SK-N-SH (cell line): ENCODE results near the gene AQP1. TPM values are rescaled to one million over a fixed set of nuclear protein-coding genes. Genes with fewer than 3 reads are reported as not detected.

ENCODE experiments used
- CTCF ChIA-PET: fragments of 300-600, 350-600 bp; formaldehyde crosslinking; extraction: SDS; loops from one replicate; lab custom pipeline; 2021; lab: Yijun Ruan, JAX
- POLR2A ChIA-PET: fragments of 350-600 bp; sonication (Branson Sonifier 250); formaldehyde crosslinking; extraction: SDS; loops from one replicate; lab custom pipeline; 2020; ENCODE audit warnings: antibody characterized with exemption, inconsistent platforms; lab: Yijun Ruan, JAX
- DNase-seq: peaks from one replicate; pipeline ENCODE4 v3.0.0; 2012
- H2AFZ ChIP-seq: fragments of 200-600 bp; sonication (generic); 2 replicates; pipeline ENCODE4 v1.8.1; 2016; ENCODE audit warnings: antibody characterized with exemption, mild to moderate bottlenecking, low read depth
- H3F3A ChIP-seq: fragments of 200-600 bp; sonication (generic); replicated peaks from 2 replicates; pipeline ENCODE3; 2016; ENCODE audit warnings: antibody characterized with exemption, mild to moderate bottlenecking; ENCODE audit not compliant: insufficient read depth
- H3K27ac ChIP-seq, 2 experiments: fragments of 200-500 bp in 1 of 2; fragments of 200-600 bp in 1 of 2; sonication (Bioruptor generic) in 1 of 2; sonication (generic), shearing (Covaris generic) in 1 of 2; 2 replicates each; pipeline versions ENCODE4 v1.5.1 to v1.6.1; 2014 to 2016; ENCODE audit warnings: low read depth in 2 of 2, inconsistent platforms in 1 of 2, low read length in 1 of 2, mild to moderate bottlenecking in 1 of 2, mixed read lengths in 1 of 2
- H3K27me3 ChIP-seq: fragments of 200-600 bp; sonication (generic), shearing (Covaris generic); 2 replicates; pipeline ENCODE4 v1.6.1; 2016; ENCODE audit warnings: mixed run types; ENCODE audit not compliant: insufficient read depth
- H3K36me3 ChIP-seq, 2 experiments: fragments of 200-500 bp in 1 of 2; fragments of 200-600 bp in 1 of 2; sonication (Bioruptor generic) in 1 of 2; sonication (generic) in 1 of 2; replicated peaks in 1 of 2; 2 replicates each; pipeline versions ENCODE3 to v1.5.1; 2014 to 2016; ENCODE audit warnings: low read length in 1 of 2, mild to moderate bottlenecking in 1 of 2; ENCODE audit not compliant: insufficient read depth in 2 of 2, control insufficient read depth in 1 of 2
- H3K4me1 ChIP-seq, 2 experiments: fragments of 200-500 bp in 1 of 2; fragments of 200-600 bp in 1 of 2; sonication (Bioruptor generic) in 1 of 2; sonication (generic), shearing (Covaris generic) in 1 of 2; 2 replicates each; pipeline versions ENCODE4 v1.5.1 to v1.6.1; 2014 to 2016; ENCODE audit warnings: low read depth in 1 of 2, low read length in 1 of 2, mixed run types in 1 of 2; ENCODE audit not compliant: insufficient read depth in 2 of 2, control insufficient read depth in 1 of 2
- H3K4me2 ChIP-seq: fragments of 200-600 bp; sonication (generic), shearing (Covaris generic); 2 replicates; pipeline ENCODE4 v1.6.1; 2017; ENCODE audit warnings: mixed run types
- H3K4me3 ChIP-seq, 2 experiments: fragments of 200-500 bp in 1 of 2; fragments of 200-600 bp in 1 of 2; sonication (Bioruptor generic) in 1 of 2; sonication (generic), shearing (Covaris generic) in 1 of 2; 2 replicates each; pipeline versions ENCODE4 v1.5.1 to v1.8.1; 2014 to 2016; ENCODE audit warnings: low read depth in 2 of 2, inconsistent platforms in 1 of 2, low read length in 1 of 2, mild to moderate bottlenecking in 1 of 2, mixed read lengths in 1 of 2, moderate library complexity in 1 of 2
- H3K79me2 ChIP-seq: fragments of 200-600 bp; sonication (generic); 2 replicates; pipeline ENCODE4 v1.8.1; 2017; ENCODE audit warnings: mild to moderate bottlenecking; ENCODE audit not compliant: insufficient read depth
- H3K9ac ChIP-seq: fragments of 200-600 bp; sonication (generic); 2 replicates; pipeline ENCODE4 v1.6.1; 2017; ENCODE audit warnings: mixed run types
- H3K9me2 ChIP-seq: fragments of 200-600 bp; sonication (generic); 2 replicates; pipeline ENCODE4 v1.6.1; 2017; ENCODE audit warnings: mixed run types
- H3K9me3 ChIP-seq: fragments of 200-600 bp; sonication (generic); 2 replicates; pipeline ENCODE4 v1.6.1; 2017; ENCODE audit warnings: mixed run types, mild to moderate bottlenecking, moderate library complexity
- H4K20me1 ChIP-seq: fragments of 200-600 bp; sonication (generic); 2 replicates; pipeline ENCODE4 v1.6.1; 2017; ENCODE audit warnings: mild to moderate bottlenecking, mixed run types; ENCODE audit not compliant: insufficient read depth
- ELF1 ChIP-seq: IDR thresholded peaks from 2 replicates; pipeline ENCODE4 v1.4.0; 2012
- EP300 ChIP-seq, 2 experiments: IDR thresholded peaks; 2 replicates each; pipeline versions ENCODE4 v1.4.0 to v1.6.1; 2012; ENCODE audit warnings: borderline replicate concordance in 1 of 2, low read depth in 1 of 2, low read length in 1 of 2
- EZH2phosphoT487 ChIP-seq: fragments of 200-600 bp; sonication (generic); IDR thresholded peaks from 2 replicates; pipeline ENCODE4 v1.6.1; 2017; ENCODE audit warnings: low read depth, mixed run types, mild to moderate bottlenecking, antibody characterized with exemption, moderate library complexity, borderline replicate concordance
- FOSL2 ChIP-seq: IDR thresholded peaks from 2 replicates; pipeline ENCODE4 v1.4.0; 2012; ENCODE audit warnings: low read depth, mild to moderate bottlenecking, moderate library complexity, borderline replicate concordance
- IRF3 ChIP-seq: fragments of 150-350 bp; IDR thresholded peaks from 2 replicates; pipeline ENCODE4 v1.6.1; 2016; ENCODE audit warnings: mild to moderate bottlenecking, low read depth, low read length
- JUND ChIP-seq: IDR thresholded peaks from 2 replicates; pipeline ENCODE4 v1.4.0; 2012
- NFIC ChIP-seq: IDR thresholded peaks from 2 replicates; pipeline ENCODE4 v1.4.0; 2012; ENCODE audit warnings: borderline replicate concordance
- RAD21 ChIP-seq: IDR thresholded peaks from 2 replicates; pipeline ENCODE4 v1.6.1; 2012; ENCODE audit warnings: mild to moderate bottlenecking, low read length
- RCOR1 ChIP-seq: fragments of 150-350 bp; IDR thresholded peaks from 2 replicates; pipeline ENCODE4 v1.6.1; 2017; ENCODE audit warnings: antibody characterized with exemption, low read length
- SIN3A ChIP-seq: IDR thresholded peaks from 2 replicates; pipeline ENCODE4 v1.6.1; 2012; ENCODE audit warnings: low read depth, mild to moderate bottlenecking, low read length, moderate library complexity, borderline replicate concordance
- SMC3 ChIP-seq: IDR thresholded peaks from 2 replicates; pipeline ENCODE4 v1.6.1; 2012; ENCODE audit warnings: low read depth, low read length, improper control_type of control experiment
- TAF1 ChIP-seq: IDR thresholded peaks from 2 replicates; pipeline ENCODE4 v1.6.1; 2012; ENCODE audit warnings: low read depth, mild to moderate bottlenecking, low read length, moderate library complexity, borderline replicate concordance
- TCF12 ChIP-seq: IDR thresholded peaks from 2 replicates; pipeline ENCODE4 v1.4.0; 2012
- TEAD4 ChIP-seq: IDR thresholded peaks from 2 replicates; pipeline ENCODE4 v1.4.0; 2012; ENCODE audit warnings: mild to moderate bottlenecking, borderline replicate concordance; ENCODE audit not compliant: insufficient read depth
- USF2 ChIP-seq: fragments of 150-350 bp; IDR thresholded peaks from 2 replicates; pipeline ENCODE4 v1.6.1; 2017; ENCODE audit warnings: antibody characterized with exemption, low read length, low read depth, borderline replicate concordance
- YY1 ChIP-seq: IDR thresholded peaks from 2 replicates; pipeline ENCODE4 v1.4.0; 2012; ENCODE audit warnings: low read depth, mild to moderate bottlenecking
- ZBTB33 ChIP-seq: IDR thresholded peaks from 2 replicates; pipeline ENCODE4 v1.4.0; 2012; ENCODE audit warnings: low read depth, borderline replicate concordance
- WGBS: methylation state at CpG from one replicate; pipeline ENCODE4 v1.1.6; 2017; ENCODE audit warnings: low lambda C conversion rate; 5-methylcytosine and 5-hydroxymethylcytosine counted together
- polyA plus RNA-seq, 3 experiments: library from polyadenylated mRNA; depleted of rRNA; stranded (reverse); fragments of >200 nt; gene quantifications; 2 replicates each; pipeline ENCODE4 v1.2.3, GENCODE V29; 2012

The AQP1 gene
- polyA plus RNA-seq, 1 of the 3 experiments (the other 2 are of a cell fraction) = 1.7 TPM

- H3K9me3 ChIP-seq = no peaks in the 10 kb centered on the region
- no peak overlapping the region for H3K27ac ChIP-seq
Observed at GRCh38 chr7:30915751-30916150, 4.1 kb downstream of the AQP1 start.

GRCh38 chr7:30916255-30916654 is 4.6 kb downstream of the AQP1 start:
- H3K9me2 ChIP-seq = no peaks in the 10 kb centered on the region
- no peak overlapping the region for H3K4me2 ChIP-seq
- no peak overlapping the region for H3K4me3 ChIP-seq
- peaks cover 20 to 70% of the 10 kb centered on the region in 2 experiments; a peak in 3 of 4 replicates for H3K4me1 ChIP-seq
- no CpG with 5 or more reads among the region's 3 CpGs for WGBS
- H3K27ac ChIP-seq = no peak overlapping the region
- CTCF ChIA-PET = interaction anchor here (1.3 to 10.9 kb wide), 2 partner anchors 22 to 67 kb away, joined by 3 to 84 read pairs; no protein-coding TSS in a partner anchor
- H3F3A ChIP-seq = peaks cover 11% of the 10 kb centered on the region
- POLR2A ChIA-PET = no interaction called here
- no peaks in the 10 kb centered on the region for H3K79me2 ChIP-seq
- no peaks in the 10 kb centered on the region for H4K20me1 ChIP-seq
- no peaks in the 10 kb centered on the region for H3K36me3 ChIP-seq
- no peaks in the 10 kb centered on the region for H3K27me3 ChIP-seq
- no peak for DNase-seq
- H3K9me3 ChIP-seq = no peaks in the 10 kb centered on the region
- no peak overlapping the region for H3K9ac ChIP-seq
- no peak overlapping the region for H2AFZ ChIP-seq
- no peak for TF ChIP-seq TAF1
- TF ChIP-seq NFIC = no peak
- no peak for TF ChIP-seq RCOR1
- TF ChIP-seq TCF12 = no peak
- no peak for TF ChIP-seq TEAD4
- TF ChIP-seq SMC3 = no peak
- TF ChIP-seq SIN3A = no peak
- TF ChIP-seq USF2 = no peak
- TF ChIP-seq YY1 = no peak
- no peak for TF ChIP-seq IRF3
- no peak for TF ChIP-seq ZBTB33
- TF ChIP-seq EP300 (IDR thresholded peaks at IDR 0.05; ENCODE audit: borderline replicate concordance in 1 of 2, low read depth in 1 of 2, low read length in 1 of 2) = no peak
- TF ChIP-seq EZH2phosphoT487 = no peak
- no peak for TF ChIP-seq RAD21
- TF ChIP-seq JUND = no peak

More at GRCh38 chr7:30915751-30916150, 4.1 kb downstream of the AQP1 start:
- 79% methylated on average over 6 of the region's 6 CpGs for WGBS
- CTCF ChIA-PET = interaction anchor here (1.0 to 10.9 kb wide), 4 partner anchors 23 to 116 kb away, joined by 3 to 84 read pairs (median 4); no protein-coding TSS in a partner anchor
- Histone ChIP-seq H2AFZ (no peak overlapping the region), H3K4me2 (no peak overlapping the region), H3K4me1 (peaks cover 15 to 72% of the 10 kb centered on the region in 2 experiments; a peak in 3 of 4 replicates), H4K20me1 (no peaks in the 10 kb centered on the region), H3K9me2 (no peaks in the 10 kb centered on the region), H3F3A (peaks cover 7% of the 10 kb centered on the region), H3K36me3 (no peaks in the 10 kb centered on the region), H3K9ac (no peak overlapping the region), H3K4me3 (no peak overlapping the region), H3K27me3 (no peaks in the 10 kb centered on the region), H3K79me2 (no peaks in the 10 kb centered on the region)
- DNase-seq = no peak
- POLR2A ChIA-PET = no interaction called here
- TF ChIP-seq SIN3A = no peak
- no peak for TF ChIP-seq RAD21
- no peak for TF ChIP-seq ELF1
- no peak for TF ChIP-seq ZBTB33
- TF ChIP-seq JUND = no peak
- no peak for TF ChIP-seq EZH2phosphoT487
- TF ChIP-seq FOSL2 = no peak
